Activated T-cell treated with anti-CD3 and anti-CD28 coated beads, Interleukin-2, amount 50 U/mL, for 72 hours (primary cell): ENCODE results near the gene TLR3. TPM values are rescaled to one million over a fixed set of nuclear protein-coding genes. Genes with fewer than 3 reads are reported as not detected.
A peak's percentile ranks its signal among the peaks of the same experiment; 100 is the strongest.

Source experiments
- ATAC-seq, 2 donors: fragments of 150-1000 bp; cut with Tn5 transposase; replicated peaks in 1 of 2; 2 replicates each; pipeline ENCODE4 v1.10.0; 2021; ENCODE audit warnings: moderate library complexity in 2 of 2, mild to moderate bottlenecking in 1 of 2
- DNase-seq, 2 donors: peaks; one replicate each; pipeline ENCODE4 v3.0.0; 2021 to 2022; ENCODE audit warnings: mixed read lengths in 1 of 2
- H3K27ac Mint-ChIP-seq: one replicate; pipeline ENCODE4 v1.8.0; 2022; ENCODE audit warnings: mild to moderate bottlenecking, moderate library complexity, mixed read lengths
- H3K27me3 Mint-ChIP-seq: one replicate; pipeline ENCODE4 v1.8.0; 2022; ENCODE audit warnings: low read depth, mixed read lengths
- H3K36me3 Mint-ChIP-seq, 2 donors: one replicate each; pipeline ENCODE4 v1.8.0; 2022; ENCODE audit warnings: mixed read lengths in 2 of 2, mild to moderate bottlenecking in 1 of 2; ENCODE audit not compliant: insufficient read depth in 2 of 2
- H3K4me1 Mint-ChIP-seq: one replicate; pipeline ENCODE4 v1.8.0; 2022; ENCODE audit warnings: low read depth, mixed read lengths
- H3K4me3 Mint-ChIP-seq, 2 donors: one replicate each; pipeline ENCODE4 v1.8.0; 2022; ENCODE audit warnings: mild to moderate bottlenecking in 2 of 2, mixed read lengths in 2 of 2, moderate library complexity in 2 of 2
- H3K9me3 Mint-ChIP-seq, 2 donors: one replicate each; pipeline ENCODE4 v1.8.0; 2022; ENCODE audit warnings: mixed read lengths in 2 of 2
- total RNA-seq, 2 donors: library from RNA; stranded (reverse); gene quantifications; one replicate each; pipeline ENCODE4 v1.2.3, GENCODE V29; 2022

Gene TLR3
- total RNA-seq, 2 donors from 2014 or later = 0.09 to 0.14 TPM

DNA sequence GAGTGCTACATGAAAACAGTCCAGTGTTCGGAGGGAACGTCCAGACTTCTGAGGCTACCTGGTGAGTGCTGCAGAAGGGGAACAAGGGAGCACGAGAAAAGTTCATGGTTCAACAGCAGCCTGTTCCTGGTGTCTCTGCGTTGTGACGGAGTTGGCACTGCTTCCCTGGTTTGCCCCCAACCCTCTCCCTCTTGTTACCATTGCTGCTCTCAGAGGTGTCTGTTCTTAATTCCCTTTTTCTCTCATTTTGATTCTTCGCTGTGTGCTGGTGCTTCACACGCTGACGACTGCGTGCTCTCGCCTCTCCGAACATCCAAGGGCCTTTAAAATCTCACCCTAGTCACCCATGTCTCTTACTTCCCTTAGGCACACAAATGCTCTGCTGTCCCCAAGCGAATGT is 34.0 kb downstream of the TLR3 start:
- H3K27me3 Mint-ChIP-seq = peaks cover 36% of the 10 kb centered on the region
- H3K4me3 Mint-ChIP-seq = no peak overlapping the region
- no peak for ATAC-seq
- H3K27ac Mint-ChIP-seq = no peak overlapping the region
- no peaks in the 10 kb centered on the region for H3K36me3 Mint-ChIP-seq
- no peaks in the 10 kb centered on the region for H3K9me3 Mint-ChIP-seq
- no peak for DNase-seq
- no peaks in the 10 kb centered on the region for H3K4me1 Mint-ChIP-seq

GRCh38 chr4:186104114-186104889 is 35.3 kb downstream of the TLR3 start, which contains the start of gene FAM149A:
Gene FAM149A, plus strand, starts transcription at chr4:186104704.
- ATAC-seq (peak; percentile 84 to 91), DNase-seq (peak; percentile 36 to 63)
- peak within 1 kb of the TSS; percentile 76 for H3K4me3 Mint-ChIP-seq
- no peaks in the 10 kb centered on the region for H3K36me3 Mint-ChIP-seq
- no peaks in the 10 kb centered on the region for H3K9me3 Mint-ChIP-seq
- no peaks in the 10 kb centered on the region for H3K4me1 Mint-ChIP-seq
- H3K27ac Mint-ChIP-seq = no peak within 1 kb of the TSS
- peaks cover 50% of the 10 kb centered on the region for H3K27me3 Mint-ChIP-seq

- peak; percentile 56 to 58 for ATAC-seq
- H3K9me3 Mint-ChIP-seq = no peaks in the 10 kb centered on the region
Measured at GRCh38 chr4:186104890-186105646, 36.1 kb downstream of the TLR3 start.

DNA sequence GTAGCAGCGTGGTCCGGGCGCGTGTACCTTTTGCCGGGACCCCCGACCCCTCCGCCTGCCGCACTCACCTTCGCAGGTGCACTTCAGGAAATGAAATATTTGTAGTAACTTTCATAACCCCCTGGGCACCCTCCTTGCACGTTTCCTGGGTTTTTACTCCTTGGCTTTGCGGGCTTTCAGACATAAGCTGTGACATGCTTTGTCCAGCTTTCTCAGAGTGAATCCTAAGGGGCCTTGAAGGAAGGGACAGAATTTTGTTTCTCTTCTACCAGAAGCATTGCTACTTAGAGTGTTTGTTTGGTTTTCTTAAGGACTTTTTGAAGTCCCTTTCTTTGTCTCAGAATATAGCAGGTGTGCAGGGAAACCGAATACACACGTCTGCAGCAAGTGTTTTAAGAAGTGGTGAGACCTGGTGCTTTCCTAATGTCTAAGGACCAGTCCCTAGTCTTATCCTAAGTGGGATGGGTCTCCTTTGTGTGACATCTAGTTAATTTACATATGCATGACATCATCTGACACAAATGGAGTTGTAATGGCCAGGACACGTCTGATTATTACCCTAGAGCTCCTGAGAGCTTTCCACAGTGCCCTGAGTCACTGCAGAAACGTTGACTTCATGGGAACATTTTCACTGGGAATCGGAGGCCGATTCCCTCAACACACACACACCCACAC is 36.8 kb downstream of the TLR3 start:
- DNase-seq (no peak), ATAC-seq (no peak)
- H3K27me3 Mint-ChIP-seq = peaks cover 50% of the 10 kb centered on the region

More at GRCh38 chr4:186104890-186105646, 36.1 kb downstream of the TLR3 start:
- Mint-ChIP-seq H3K27ac (no peak overlapping the region), H3K27me3 (peaks cover 50% of the 10 kb centered on the region), H3K4me3 (peak overlapping the region; percentile 76), H3K36me3 (no peaks in the 10 kb centered on the region), H3K4me1 (no peaks in the 10 kb centered on the region)
- DNase-seq = peak; percentile 6

GRCh38 chr4:186107947-186108346 is 39.0 kb downstream of the TLR3 start:
- Mint-ChIP-seq H3K4me3 (no peak overlapping the region), H3K9me3 (no peaks in the 10 kb centered on the region), H3K36me3 (no peaks in the 10 kb centered on the region), H3K27me3 (peaks cover 47% of the 10 kb centered on the region), H3K4me1 (no peaks in the 10 kb centered on the region), H3K27ac (no peak overlapping the region)
- ATAC-seq (no peak), DNase-seq (no peak)

More for the DNA sequence above, 36.8 kb downstream of the TLR3 start:
- Mint-ChIP-seq H3K36me3 (no peaks in the 10 kb centered on the region), H3K4me3 (peak overlapping the region; percentile 76), H3K9me3 (no peaks in the 10 kb centered on the region), H3K27ac (no peak overlapping the region), H3K4me1 (no peaks in the 10 kb centered on the region)

- Mint-ChIP-seq H3K27me3 (peaks cover 43% of the 10 kb centered on the region), H3K9me3 (no peaks in the 10 kb centered on the region), H3K27ac (no peak overlapping the region), H3K4me1 (no peaks in the 10 kb centered on the region), H3K4me3 (no peak overlapping the region), H3K36me3 (no peaks in the 10 kb centered on the region)
- no peak for ATAC-seq
- DNase-seq = no peak
Measured at GRCh38 chr4:186108391-186108790, 39.4 kb downstream of the TLR3 start.

DNA sequence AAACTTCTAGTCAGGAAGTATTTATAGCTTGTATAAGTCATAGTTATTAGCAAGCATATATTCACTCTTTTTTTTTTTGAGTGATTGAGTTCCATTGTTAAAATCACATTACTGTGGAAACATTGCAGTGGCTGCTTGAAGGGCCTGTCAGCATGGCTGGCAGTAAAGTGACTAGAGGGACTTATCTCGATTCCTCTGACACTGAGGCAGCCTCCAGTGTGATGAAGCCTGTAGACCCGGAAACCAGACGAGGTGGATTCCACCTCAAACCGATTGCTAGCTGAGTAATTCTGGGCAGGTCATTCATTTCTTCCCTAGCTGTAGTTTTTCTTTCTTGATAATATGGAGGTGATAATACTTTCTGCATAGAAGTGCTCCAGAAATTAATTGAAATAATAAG is 40.3 kb downstream of the TLR3 start:
- H3K4me3 Mint-ChIP-seq = no peak overlapping the region
- no peak for ATAC-seq
- no peak overlapping the region for H3K27ac Mint-ChIP-seq

DNA sequence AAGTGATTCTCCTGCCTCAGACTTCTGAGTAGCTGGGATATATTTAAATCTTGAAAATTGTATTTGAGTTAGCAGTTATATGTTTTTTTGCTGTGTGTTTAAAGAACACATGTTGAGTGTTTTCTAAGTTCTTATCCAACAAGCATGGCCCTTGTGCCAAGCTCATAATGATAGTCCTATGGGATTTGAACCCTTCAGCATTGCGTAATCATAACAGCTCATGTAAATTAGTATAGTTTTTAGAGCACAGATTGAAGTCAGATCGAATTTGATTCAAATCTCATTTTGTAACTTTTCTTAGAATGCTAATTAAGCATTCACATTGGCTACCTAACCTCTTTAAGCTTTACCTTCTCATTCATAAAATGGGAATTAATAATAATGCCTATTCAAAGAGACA is 47.7 kb downstream of the TLR3 start:
- ATAC-seq (no peak), DNase-seq (no peak)
- no peak overlapping the region for H3K27ac Mint-ChIP-seq
- H3K9me3 Mint-ChIP-seq = no peaks in the 10 kb centered on the region
- H3K4me1 Mint-ChIP-seq = no peaks in the 10 kb centered on the region
- peaks cover 15% of the 10 kb centered on the region for H3K27me3 Mint-ChIP-seq
- no peaks in the 10 kb centered on the region for H3K36me3 Mint-ChIP-seq
- no peak overlapping the region for H3K4me3 Mint-ChIP-seq

More for the DNA sequence above, 40.3 kb downstream of the TLR3 start:
- no peak for DNase-seq
- no peaks in the 10 kb centered on the region for H3K9me3 Mint-ChIP-seq
- H3K27me3 Mint-ChIP-seq = peaks cover 36% of the 10 kb centered on the region
- H3K36me3 Mint-ChIP-seq = no peaks in the 10 kb centered on the region
- no peaks in the 10 kb centered on the region for H3K4me1 Mint-ChIP-seq

GRCh38 chr4:186118582-186118981 is 49.6 kb downstream of the TLR3 start:
- ATAC-seq (no peak), DNase-seq (no peak)
- Mint-ChIP-seq H3K4me3 (no peak overlapping the region), H3K27ac (no peak overlapping the region), H3K27me3 (peaks cover 22% of the 10 kb centered on the region), H3K9me3 (no peaks in the 10 kb centered on the region), H3K36me3 (no peaks in the 10 kb centered on the region), H3K4me1 (no peaks in the 10 kb centered on the region)

GRCh38 chr4:186121057-186121456 is 52.1 kb downstream of the TLR3 start:
- no peaks in the 10 kb centered on the region for H3K4me1 Mint-ChIP-seq
- no peaks in the 10 kb centered on the region for H3K36me3 Mint-ChIP-seq
- peaks cover 22% of the 10 kb centered on the region for H3K27me3 Mint-ChIP-seq
- no peak overlapping the region for H3K27ac Mint-ChIP-seq
- no peak for ATAC-seq
- H3K4me3 Mint-ChIP-seq = no peak overlapping the region
- no peaks in the 10 kb centered on the region for H3K9me3 Mint-ChIP-seq
- no peak for DNase-seq

DNA sequence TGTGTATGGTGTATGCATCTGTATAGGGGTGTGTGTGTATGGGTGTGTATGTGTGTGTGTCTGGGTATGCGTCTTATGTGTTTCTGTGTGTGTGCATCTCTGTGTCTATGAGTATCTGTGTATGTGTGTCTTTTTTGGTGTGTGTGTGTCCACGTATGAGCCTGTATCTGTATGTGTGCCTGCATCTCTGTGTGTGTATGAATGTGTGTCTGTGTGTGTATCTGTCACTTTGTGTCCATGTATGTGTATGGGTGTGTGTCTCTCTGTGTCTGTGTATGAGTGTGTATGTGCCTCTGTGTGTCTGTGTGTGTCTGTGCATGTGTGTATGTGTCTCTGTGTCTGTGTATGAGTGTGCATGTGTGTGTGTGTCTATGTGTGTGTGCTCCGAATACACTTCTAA is 59.9 kb downstream of the TLR3 start:
- H3K27me3 Mint-ChIP-seq = peaks cover 7% of the 10 kb centered on the region
- H3K36me3 Mint-ChIP-seq = no peaks in the 10 kb centered on the region
- ATAC-seq (no peak), DNase-seq (no peak)
- H3K4me1 Mint-ChIP-seq = peaks cover 6% of the 10 kb centered on the region
- H3K9me3 Mint-ChIP-seq = no peaks in the 10 kb centered on the region
- no peak overlapping the region for H3K27ac Mint-ChIP-seq
- no peak overlapping the region for H3K4me3 Mint-ChIP-seq

DNA sequence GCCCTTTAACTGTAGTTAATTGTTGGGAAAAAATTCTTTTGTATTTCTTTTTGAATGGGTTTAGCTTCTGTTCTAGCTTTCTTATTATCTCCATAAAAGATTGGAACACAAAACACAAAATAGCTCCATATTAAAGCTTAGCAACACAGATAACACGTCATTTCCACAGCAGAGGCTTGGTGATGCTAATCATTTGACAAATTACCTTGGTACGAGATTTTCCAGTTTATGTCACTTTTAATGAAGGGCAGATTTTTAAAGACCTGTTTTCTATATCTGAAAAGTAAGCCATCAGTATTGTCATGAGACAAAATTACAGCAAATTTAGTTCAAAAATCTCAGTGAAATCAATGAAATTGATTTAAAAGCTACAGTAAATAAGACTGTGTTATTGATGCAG is 63.0 kb downstream of the TLR3 start:
- H3K4me3 Mint-ChIP-seq = no peak overlapping the region
- no peak overlapping the region for H3K27ac Mint-ChIP-seq
- no peak for DNase-seq
- ATAC-seq = no peak
- H3K9me3 Mint-ChIP-seq = no peaks in the 10 kb centered on the region
- H3K27me3 Mint-ChIP-seq = peaks cover 7% of the 10 kb centered on the region
- H3K4me1 Mint-ChIP-seq = peaks cover 14% of the 10 kb centered on the region
- H3K36me3 Mint-ChIP-seq = no peaks in the 10 kb centered on the region

DNA sequence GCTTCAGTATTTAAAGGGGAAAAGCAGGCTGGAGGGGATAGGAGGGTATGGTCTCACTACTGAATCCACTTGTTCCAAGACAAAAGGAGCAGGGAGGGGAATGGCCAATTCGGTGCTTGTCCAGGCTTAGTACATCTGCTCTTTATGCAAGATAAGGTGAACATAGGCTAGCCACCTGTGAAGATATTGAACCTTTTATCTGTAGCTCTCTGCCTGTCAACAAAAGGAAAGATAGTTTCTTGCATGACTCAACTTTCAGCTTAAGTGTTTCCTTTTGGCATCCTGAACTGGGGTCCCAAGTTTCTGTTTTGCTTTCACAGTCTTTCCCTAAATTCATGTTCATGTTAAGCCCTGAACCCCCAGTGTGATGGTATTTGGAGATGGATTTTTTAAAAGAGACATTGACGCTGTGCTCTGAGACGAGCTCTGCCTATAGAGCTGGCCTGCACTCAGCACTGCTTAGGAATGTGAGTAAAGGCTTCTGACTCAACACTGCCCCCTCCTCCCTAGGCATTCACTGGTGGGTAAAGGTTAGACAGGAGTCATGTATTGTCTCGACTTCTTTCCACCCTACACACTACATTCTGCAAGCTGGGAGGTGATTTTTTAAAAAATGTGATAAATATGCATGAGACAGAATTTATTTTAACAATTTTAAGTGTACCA is 63.8 kb downstream of the TLR3 start:
- ATAC-seq (peak; percentile 70 to 75), DNase-seq (no peak)
- H3K27ac Mint-ChIP-seq = no peak overlapping the region
- peaks cover 7% of the 10 kb centered on the region for H3K27me3 Mint-ChIP-seq
- peaks cover 14% of the 10 kb centered on the region for H3K4me1 Mint-ChIP-seq
- H3K9me3 Mint-ChIP-seq = no peaks in the 10 kb centered on the region
- no peaks in the 10 kb centered on the region for H3K36me3 Mint-ChIP-seq
- no peak overlapping the region for H3K4me3 Mint-ChIP-seq
